Prostate gland (tissue), 2 donors: ENCODE results near the gene ZNF217. TPM values are rescaled to one million over a fixed set of nuclear protein-coding genes. Genes with fewer than 3 reads are reported as not detected.
A peak's percentile ranks its signal among the peaks of the same experiment; 100 is the strongest.

Source experiments
- DNase-seq: peaks from one replicate; pipeline ENCODE4 v3.0.0-alpha.2; 2019; ENCODE audit warnings: low spot score
- H3K27ac ChIP-seq, 2 donors: fragments of 200-600 bp; sonication (generic); 2 replicates each; pipeline ENCODE4 v1.5.1; 2017 to 2019
- H3K27me3 ChIP-seq: fragments of 200-600 bp; sonication (generic); replicated peaks from 2 replicates; pipeline ENCODE4 v1.5.1; 2019; ENCODE audit not compliant: insufficient read depth
- H3K36me3 ChIP-seq, 2 donors: fragments of 200-600 bp; sonication (generic); 1 replicate in 1 of 2; 2 replicates in 1 of 2; pipeline versions ENCODE4 v1.5.1 to v1.8.1; 2017 to 2019
- H3K4me1 ChIP-seq: fragments of 200-600 bp; sonication (generic); replicated peaks from 2 replicates; pipeline ENCODE4 v1.5.1; 2019
- H3K4me3 ChIP-seq, 2 donors: fragments of 200-600 bp; sonication (generic); 2 replicates each; pipeline ENCODE4 v1.5.1; 2017 to 2019
- H3K9me3 ChIP-seq: fragments of 200-600 bp; sonication (generic); 2 replicates; pipeline ENCODE4 v1.5.1; 2017
- POLR2A ChIP-seq: fragments of 450-650 bp; IDR thresholded peaks from one replicate; pipeline ENCODE4 v1.6.1; 2016; ENCODE audit warnings: antibody characterized with exemption, mild to moderate bottlenecking
- POLR2AphosphoS5 ChIP-seq: sonication (generic); formaldehyde crosslinking; IDR thresholded peaks from one replicate; pipeline ENCODE4 v1.6.1; 2017; ENCODE audit warnings: antibody characterized with exemption
- WGBS: methylation state at CpG from one replicate; pipeline ENCODE4 v1.1.5; 2018; 5-methylcytosine and 5-hydroxymethylcytosine counted together
- intact Hi-C: fragments of 100-400 bp; cut with DNase I; formaldehyde crosslinking; loops from one replicate; pipeline ENCODE4 v1.14.2; 2022
- total RNA-seq, 2 donors: library from RNA; depleted of rRNA; stranded (reverse); fragments of >200 nt; gene quantifications; one replicate each; pipeline ENCODE4 v1.1.0, GENCODE V29; 2016
- TF ChIP-seq, protein P1 (sequence below), 4 experiments: fragments of 200-600 bp in 2 of 4; fragments of 450-650 bp in 2 of 4; sonication (generic) in 2 of 4; IDR thresholded peaks; 1 replicate in 3 of 4; 2 replicates in 1 of 4; pipeline ENCODE4 v1.5.1; 2016 to 2019; ENCODE audit warnings: antibody characterized with exemption in 4 of 4, mild to moderate bottlenecking in 2 of 4, moderate library complexity in 2 of 4

ZNF217 gene
- total RNA-seq, 2 donors from 2014 or later = 35.4 to 44.5 TPM

DNA sequence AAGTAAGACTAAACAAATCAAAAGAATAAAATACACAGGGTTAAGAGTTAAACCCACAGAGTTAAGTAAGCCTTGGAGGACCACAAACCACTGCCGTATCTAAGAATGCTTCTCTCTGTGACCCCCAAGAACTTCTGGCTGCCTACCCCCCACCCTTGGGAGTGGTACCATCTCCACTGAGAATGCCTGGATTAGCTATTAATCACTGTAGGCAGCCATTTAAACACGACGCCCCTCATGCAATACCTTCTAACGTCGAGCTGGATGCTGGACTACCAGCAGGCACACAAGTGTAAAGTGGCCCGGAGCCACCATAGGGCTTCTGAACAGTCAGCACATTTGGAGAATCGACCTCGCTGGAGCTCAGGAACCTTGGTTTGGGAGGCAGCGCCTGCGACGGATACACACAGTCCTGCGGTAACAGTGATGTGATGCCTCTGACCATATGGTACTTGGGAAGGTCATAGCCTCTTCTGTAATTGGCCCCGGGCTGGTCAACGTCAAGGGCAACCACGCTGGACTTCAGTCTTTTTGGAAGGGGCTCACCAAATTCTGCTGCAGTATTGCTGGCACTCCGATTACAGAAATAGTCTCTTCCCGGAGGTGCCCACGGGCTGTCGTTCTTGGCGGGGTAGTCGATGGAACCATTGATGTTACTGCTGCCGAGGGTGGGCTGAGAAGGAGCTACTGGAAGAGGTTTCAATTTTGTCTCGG lies 18.0 kb downstream of the ZNF217 start:
- H3K27me3 ChIP-seq = no peaks in the 10 kb centered on the region
- intact Hi-C loops = loop anchor here (5.0 to 10.0 kb wide), 4 partner anchors 199 to 629 kb away; partner anchors contain the start of gene PFDN4
- peaks cover 9% of the 10 kb centered on the region for H3K4me1 ChIP-seq
- no peak overlapping the region for H3K4me3 ChIP-seq
- TF ChIP-seq POLR2AphosphoS5 (no peak), POLR2A (no peak)
- TF ChIP-seq, protein P1, sequence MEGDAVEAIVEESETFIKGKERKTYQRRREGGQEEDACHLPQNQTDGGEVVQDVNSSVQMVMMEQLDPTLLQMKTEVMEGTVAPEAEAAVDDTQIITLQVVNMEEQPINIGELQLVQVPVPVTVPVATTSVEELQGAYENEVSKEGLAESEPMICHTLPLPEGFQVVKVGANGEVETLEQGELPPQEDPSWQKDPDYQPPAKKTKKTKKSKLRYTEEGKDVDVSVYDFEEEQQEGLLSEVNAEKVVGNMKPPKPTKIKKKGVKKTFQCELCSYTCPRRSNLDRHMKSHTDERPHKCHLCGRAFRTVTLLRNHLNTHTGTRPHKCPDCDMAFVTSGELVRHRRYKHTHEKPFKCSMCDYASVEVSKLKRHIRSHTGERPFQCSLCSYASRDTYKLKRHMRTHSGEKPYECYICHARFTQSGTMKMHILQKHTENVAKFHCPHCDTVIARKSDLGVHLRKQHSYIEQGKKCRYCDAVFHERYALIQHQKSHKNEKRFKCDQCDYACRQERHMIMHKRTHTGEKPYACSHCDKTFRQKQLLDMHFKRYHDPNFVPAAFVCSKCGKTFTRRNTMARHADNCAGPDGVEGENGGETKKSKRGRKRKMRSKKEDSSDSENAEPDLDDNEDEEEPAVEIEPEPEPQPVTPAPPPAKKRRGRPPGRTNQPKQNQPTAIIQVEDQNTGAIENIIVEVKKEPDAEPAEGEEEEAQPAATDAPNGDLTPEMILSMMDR (IDR thresholded peaks at IDR 0.05) = no peak
- WGBS = 79% methylated on average over 23 of the region's 23 CpGs
- no peaks in the 10 kb centered on the region for H3K9me3 ChIP-seq
- H3K27ac ChIP-seq = peak overlapping the region; percentile 10 to 18
- no peak for DNase-seq
- peaks cover 0 to 2% of the 10 kb centered on the region in 2 donors for H3K36me3 ChIP-seq

DNA sequence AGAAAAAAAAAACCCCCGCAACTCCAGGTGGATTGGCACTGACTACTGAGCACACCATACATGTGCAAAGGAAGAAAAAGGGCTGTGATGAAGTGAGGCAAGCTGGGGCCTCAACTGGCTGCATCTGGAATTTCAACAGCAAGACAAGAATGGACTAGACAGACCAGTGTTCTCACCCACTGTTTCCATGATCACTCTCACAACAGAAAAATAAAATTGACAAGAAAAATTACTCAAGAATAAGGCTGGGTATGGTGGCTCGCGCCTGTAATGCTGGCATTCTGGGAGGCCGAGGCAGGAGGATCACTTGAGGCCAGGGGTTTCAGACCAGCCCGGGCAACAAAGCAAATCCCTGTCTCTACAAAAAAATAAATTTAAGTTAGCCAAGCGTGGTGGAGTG lies 18.8 kb downstream of the ZNF217 start:
- Histone ChIP-seq H3K9me3 (no peaks in the 10 kb centered on the region), H3K4me3 (no peak overlapping the region), H3K4me1 (peaks cover 2% of the 10 kb centered on the region), H3K27ac (no peak overlapping the region), H3K27me3 (no peaks in the 10 kb centered on the region), H3K36me3 (peaks cover 0 to 2% of the 10 kb centered on the region in 2 donors)
- 87% methylated on average over 6 of the region's 6 CpGs for WGBS
- DNase-seq = no peak
- intact Hi-C loops = loop anchor here (5.0 to 10.0 kb wide), 4 partner anchors 200 to 630 kb away; partner anchors contain the start of gene PFDN4
- TF ChIP-seq, protein P1 (IDR thresholded peaks at IDR 0.05) = no peak
- no peak for TF ChIP-seq POLR2AphosphoS5
- TF ChIP-seq POLR2A = no peak

GRCh38 chr20:53574259-53574789 lies 19.3 kb downstream of the ZNF217 start:
- no peak for DNase-seq
- H3K4me1 ChIP-seq = no peaks in the 10 kb centered on the region
- TF ChIP-seq, protein P1 (IDR thresholded peaks at IDR 0.05) = no peak
- no peak for TF ChIP-seq POLR2AphosphoS5
- no peak for TF ChIP-seq POLR2A
- H3K9me3 ChIP-seq = no peaks in the 10 kb centered on the region
- WGBS = 93% methylated on average over 14 of the region's 14 CpGs
- peaks cover 0 to 2% of the 10 kb centered on the region in 2 donors for H3K36me3 ChIP-seq
- no peak overlapping the region for H3K27ac ChIP-seq
- H3K4me3 ChIP-seq = no peak overlapping the region
- no peaks in the 10 kb centered on the region for H3K27me3 ChIP-seq
- intact Hi-C loops = loop anchor here (10.0 kb wide), 3 partner anchors 200 to 630 kb away; partner anchors contain the start of gene PFDN4

GRCh38 chr20:53571555-53572286 lies 21.9 kb downstream of the ZNF217 start:
- no peak for DNase-seq
- no peaks in the 10 kb centered on the region for H3K9me3 ChIP-seq
- TF ChIP-seq POLR2AphosphoS5 = no peak
- TF ChIP-seq, protein P1 (IDR thresholded peaks at IDR 0.05) = no peak
- no peak for TF ChIP-seq POLR2A
- intact Hi-C loops = loop anchor here (10.0 kb wide), 3 partner anchors 203 to 633 kb away; partner anchors contain the start of gene PFDN4
- H3K27ac ChIP-seq = no peak overlapping the region
- 92% methylated on average over 10 of the region's 10 CpGs for WGBS
- peaks cover 0 to 2% of the 10 kb centered on the region in 2 donors for H3K36me3 ChIP-seq
- no peaks in the 10 kb centered on the region for H3K27me3 ChIP-seq
- no peaks in the 10 kb centered on the region for H3K4me1 ChIP-seq
- H3K4me3 ChIP-seq = no peak overlapping the region
